ENCODE measurements around the gene PGD.
"Not testable (repeated sequence)": the region's sequence is repeated elsewhere in the genome, so short reads cannot be mapped to it uniquely, and the experiment has no call there.

DNA sequence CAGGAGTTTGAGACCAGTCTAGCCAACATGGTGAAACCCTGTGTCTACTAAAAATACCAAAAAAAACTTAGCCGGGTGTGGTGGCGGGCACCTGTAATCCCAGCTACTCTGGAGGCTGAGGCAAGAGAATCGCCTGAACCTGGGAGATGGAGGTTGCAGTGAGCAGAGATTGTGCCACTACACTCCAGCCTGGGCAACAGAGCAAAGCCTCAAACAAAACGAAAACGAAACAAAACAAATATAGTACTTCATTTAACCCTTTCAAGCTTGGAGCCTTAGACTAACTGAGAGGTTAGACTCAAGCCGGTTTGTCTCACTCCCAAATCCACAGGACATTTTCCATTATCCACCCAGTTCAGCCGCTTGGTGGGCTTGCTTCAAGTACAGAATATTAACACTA is 58.6 kb downstream of the PGD start:
- TF ChIP-seq, protein P1, sequence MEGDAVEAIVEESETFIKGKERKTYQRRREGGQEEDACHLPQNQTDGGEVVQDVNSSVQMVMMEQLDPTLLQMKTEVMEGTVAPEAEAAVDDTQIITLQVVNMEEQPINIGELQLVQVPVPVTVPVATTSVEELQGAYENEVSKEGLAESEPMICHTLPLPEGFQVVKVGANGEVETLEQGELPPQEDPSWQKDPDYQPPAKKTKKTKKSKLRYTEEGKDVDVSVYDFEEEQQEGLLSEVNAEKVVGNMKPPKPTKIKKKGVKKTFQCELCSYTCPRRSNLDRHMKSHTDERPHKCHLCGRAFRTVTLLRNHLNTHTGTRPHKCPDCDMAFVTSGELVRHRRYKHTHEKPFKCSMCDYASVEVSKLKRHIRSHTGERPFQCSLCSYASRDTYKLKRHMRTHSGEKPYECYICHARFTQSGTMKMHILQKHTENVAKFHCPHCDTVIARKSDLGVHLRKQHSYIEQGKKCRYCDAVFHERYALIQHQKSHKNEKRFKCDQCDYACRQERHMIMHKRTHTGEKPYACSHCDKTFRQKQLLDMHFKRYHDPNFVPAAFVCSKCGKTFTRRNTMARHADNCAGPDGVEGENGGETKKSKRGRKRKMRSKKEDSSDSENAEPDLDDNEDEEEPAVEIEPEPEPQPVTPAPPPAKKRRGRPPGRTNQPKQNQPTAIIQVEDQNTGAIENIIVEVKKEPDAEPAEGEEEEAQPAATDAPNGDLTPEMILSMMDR (IDR thresholded peaks at IDR 0.05; ENCODE audit: low read depth, low read length) = not testable (repeated sequence)
- not testable (repeated sequence) for TF ChIP-seq EZH2phosphoT487 (IDR thresholded peaks at IDR 0.05; ENCODE audit: low read depth)

Data from OCI-LY3 (cell line).